22Rv1 (cell line): ENCODE measurements around the gene DIP2C.

Source experiments
- H3K27ac ChIP-seq: fragments of 450-650 bp; 2 replicates; pipeline ENCODE4 v1.5.1; 2017
- CTCF ChIP-seq: fragments of 450-650 bp; IDR thresholded peaks from 2 replicates; pipeline ENCODE4 v1.5.1; 2017; ENCODE audit warnings: mild to moderate bottlenecking
- ZFX ChIP-seq: fragments of 450-650 bp; IDR thresholded peaks from 2 replicates; pipeline ENCODE4 v1.6.1; 2017; ENCODE audit warnings: antibody characterized with exemption, borderline replicate concordance

Gene DIP2C

GRCh38 chr10:566241-566885 is 123.1 kb downstream of the DIP2C start:
- no peak for TF ChIP-seq CTCF
- no peak for TF ChIP-seq ZFX
- no peak overlapping the region for H3K27ac ChIP-seq

DNA sequence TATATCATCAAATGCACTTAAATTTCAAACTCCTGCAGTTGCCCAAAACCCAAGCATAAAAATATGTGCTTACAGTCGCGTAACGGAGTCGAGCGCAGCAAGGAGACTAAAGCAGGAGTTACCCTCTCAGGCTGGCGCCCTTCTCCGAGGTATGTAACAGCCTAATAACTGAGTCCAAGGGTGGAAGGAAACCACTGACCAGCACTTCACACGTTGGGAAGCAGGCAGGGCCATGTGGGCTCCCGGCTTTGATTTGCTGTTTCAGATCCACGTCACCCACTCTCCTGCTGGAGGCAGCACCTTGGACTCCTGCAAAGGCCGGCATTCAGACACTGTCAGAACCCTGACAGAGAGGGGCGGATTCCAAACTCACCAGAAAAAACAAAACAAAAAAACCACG is 123.8 kb downstream of the DIP2C start:
- H3K27ac ChIP-seq: no peak overlapping the region
- TF ChIP-seq CTCF: no peak
- TF ChIP-seq ZFX: no peak

DNA sequence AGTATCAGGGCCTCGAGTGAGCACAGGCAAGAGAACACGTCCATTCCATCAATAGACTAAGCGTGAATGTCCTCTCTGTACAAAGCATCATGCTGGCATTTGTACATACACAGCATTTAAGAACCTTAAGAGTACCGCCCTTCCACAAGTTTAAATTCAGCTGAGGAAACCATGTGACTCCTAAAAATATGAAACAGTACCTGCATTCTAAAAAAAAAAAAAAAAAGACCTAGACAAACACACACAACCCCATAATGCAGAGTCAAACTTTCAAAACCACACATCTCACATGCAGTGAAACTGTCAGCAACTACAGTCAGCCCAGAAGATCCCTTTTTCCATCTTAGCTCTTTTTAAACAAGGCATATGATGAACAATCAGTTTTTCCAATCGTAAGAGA is 124.3 kb downstream of the DIP2C start:
- H3K27ac ChIP-seq: no peak overlapping the region
- no peak for TF ChIP-seq ZFX
- no peak for TF ChIP-seq CTCF

GRCh38 chr10:563827-564226 is 125.6 kb downstream of the DIP2C start:
- TF ChIP-seq ZFX (no peak), CTCF (no peak)
- no peak overlapping the region for H3K27ac ChIP-seq

DNA sequence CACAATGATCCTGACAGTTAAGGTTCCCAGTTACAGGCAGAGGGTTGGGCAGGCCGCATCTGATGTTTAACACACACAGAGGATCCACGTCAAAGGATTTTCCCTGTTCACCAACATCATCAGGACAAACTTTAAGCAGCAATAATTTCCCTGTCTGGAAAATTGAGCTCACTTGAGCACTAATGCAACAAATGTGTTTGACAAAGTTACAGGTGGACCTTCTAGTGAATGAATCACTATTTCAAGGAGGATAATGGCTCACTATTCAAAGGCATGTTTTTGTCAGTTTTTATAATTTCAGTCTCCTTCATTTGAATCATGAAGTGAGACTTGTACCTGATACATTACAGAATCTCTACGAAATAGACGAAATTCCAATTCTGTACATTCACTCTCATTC is 127.3 kb downstream of the DIP2C start:
- no peak overlapping the region for H3K27ac ChIP-seq
- TF ChIP-seq CTCF (no peak), ZFX (no peak)

- no peak overlapping the region for H3K27ac ChIP-seq
- no peak for TF ChIP-seq ZFX
- no peak for TF ChIP-seq CTCF
Measured at GRCh38 chr10:561721-562120, 127.7 kb downstream of the DIP2C start.

DNA sequence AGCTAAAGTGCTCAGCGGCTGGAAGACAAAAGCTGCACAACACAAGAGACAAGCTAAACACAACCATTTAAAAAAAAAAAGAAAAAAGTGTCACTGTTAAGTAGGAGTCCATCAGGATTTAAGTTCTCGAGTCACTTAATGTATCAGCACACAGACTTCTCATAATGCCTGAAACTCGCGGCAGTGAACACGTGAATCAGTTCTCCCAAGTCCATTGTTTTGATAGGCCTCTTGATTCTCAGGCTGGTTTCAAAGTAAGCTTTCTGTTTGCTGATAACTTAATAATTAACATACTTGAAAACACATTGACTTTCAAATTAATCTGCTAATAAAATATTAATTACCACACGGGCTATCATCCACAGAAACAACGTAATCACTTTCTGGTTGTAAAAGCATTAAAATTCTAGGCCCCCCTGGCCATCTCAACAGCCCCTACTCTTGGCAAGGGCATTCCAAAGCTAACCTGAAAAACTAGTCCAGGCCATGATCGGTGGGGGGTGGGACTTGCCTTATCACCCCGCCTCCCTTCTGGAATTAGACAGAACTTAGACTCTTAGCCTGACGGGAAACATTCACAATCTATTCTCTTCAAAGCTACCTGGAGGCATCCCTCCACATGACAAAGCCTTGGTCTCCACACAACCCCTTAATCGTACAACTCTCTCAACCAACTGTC is 129.0 kb downstream of the DIP2C start:
- no peak for TF ChIP-seq ZFX
- TF ChIP-seq CTCF: no peak
- peak overlapping the region; percentile 44 for H3K27ac ChIP-seq
